ENCODE measurements around the gene SLX4IP. TPM values are rescaled to one million over a fixed set of nuclear protein-coding genes. Genes with fewer than 3 reads are reported as not detected.
A peak's percentile ranks its signal among the peaks of the same experiment; 100 is the strongest.

The SLX4IP gene
- total RNA-seq, 1 donor from 2014 or later: 6.3 TPM

DNA sequence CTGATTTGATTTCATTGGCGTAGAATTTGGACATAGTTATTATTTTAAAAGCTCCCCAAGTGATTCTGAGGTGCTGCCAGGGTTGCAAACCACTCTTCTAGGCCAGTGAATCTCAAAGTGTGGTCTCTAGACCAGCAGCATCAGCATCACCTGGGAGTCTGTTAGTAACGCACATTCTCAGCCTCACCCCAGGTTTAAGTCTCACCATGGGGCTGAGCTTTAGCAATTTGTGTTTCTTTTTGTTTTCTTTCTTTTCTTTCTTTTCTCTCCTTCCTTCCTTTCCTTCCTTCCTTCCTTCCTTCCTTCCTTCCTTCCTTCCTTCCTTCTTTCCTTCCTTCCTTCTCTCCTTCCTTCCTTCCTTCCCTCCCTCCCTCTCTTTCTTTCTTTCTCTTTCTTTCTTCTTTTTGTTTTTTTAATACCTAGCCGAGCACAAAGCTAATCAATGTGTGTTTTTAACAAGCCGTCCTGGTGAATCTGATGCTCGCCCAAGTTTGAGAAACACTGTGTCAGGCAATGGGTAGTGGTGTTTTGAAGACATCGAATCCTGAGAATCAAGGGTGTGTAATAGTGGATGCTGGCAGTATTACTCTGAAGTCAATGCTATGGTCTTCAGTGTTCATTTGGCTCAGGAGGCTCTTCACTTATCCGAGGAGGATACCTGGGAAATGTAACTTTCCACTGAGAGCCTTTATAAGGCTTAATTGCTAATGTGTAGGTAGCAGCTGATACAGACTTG lies 104.9 kb downstream of the SLX4IP start:
- Mint-ChIP-seq H3K36me3 (ENCODE audit: low read depth) (no peaks in the 10 kb centered on the region), H3K4me1 (ENCODE audit: low read depth) (peaks cover 15% of the 10 kb centered on the region), H3K27ac (no peak overlapping the region), H3K27me3 (ENCODE audit: low read depth) (no peaks in the 10 kb centered on the region), H3K4me3 (ENCODE audit: low read depth) (no peak overlapping the region), H3K9me3 (no peaks in the 10 kb centered on the region)
- intact Hi-C loops (cut with micrococcal nuclease): loop anchor here (5.0 kb wide), 1 partner anchor 73 kb away; no protein-coding TSS in a partner anchor
- no peak for DNase-seq (ENCODE audit: low spot score)

DNA sequence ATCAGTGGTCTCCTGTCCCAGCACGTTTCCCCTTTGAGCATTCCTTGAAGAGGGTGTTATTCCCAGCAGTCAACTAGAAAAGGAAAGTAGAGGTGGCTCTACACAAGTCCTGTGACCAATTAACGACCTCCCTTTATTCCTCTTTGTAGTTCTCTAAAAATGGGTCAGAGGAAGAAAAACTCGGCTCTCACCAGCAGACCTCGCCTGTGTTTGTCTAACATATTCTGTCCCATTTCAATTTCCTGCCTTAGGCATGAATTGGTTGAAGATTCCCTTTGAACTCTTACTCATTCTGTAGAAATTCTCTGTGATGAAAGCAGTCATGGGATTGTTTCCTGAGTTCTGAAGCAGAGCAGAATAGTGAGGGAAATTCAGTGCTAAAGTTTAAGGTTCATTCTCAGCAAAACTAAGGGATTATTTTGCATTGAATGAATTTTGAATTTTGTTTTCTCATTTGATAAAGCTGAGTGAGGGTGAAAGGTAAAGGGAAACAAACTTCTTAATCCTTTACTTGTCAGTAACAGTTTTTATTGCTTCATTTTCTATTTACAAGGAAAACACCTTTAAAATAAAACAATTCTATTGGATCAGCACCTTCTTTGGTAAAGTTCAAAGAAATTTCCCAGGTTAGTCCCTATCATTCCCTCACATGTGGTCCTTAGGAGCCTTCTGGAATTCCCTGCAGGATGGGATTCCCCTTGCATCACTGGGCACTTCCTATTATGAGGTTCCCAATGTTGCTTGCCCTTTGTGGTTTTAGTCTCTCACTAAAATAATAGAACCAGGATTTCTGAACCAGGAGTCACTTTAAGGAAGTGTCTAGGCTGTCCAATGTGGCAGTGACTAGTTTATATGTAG lies 105.8 kb downstream of the SLX4IP start:
- Mint-ChIP-seq H3K27me3 (ENCODE audit: low read depth) (no peaks in the 10 kb centered on the region), H3K4me1 (ENCODE audit: low read depth) (peaks cover 18% of the 10 kb centered on the region), H3K4me3 (ENCODE audit: low read depth) (no peak overlapping the region), H3K27ac (no peak overlapping the region), H3K9me3 (no peaks in the 10 kb centered on the region), H3K36me3 (ENCODE audit: low read depth) (no peaks in the 10 kb centered on the region)
- intact Hi-C loops (cut with micrococcal nuclease): no loop called here
- DNase-seq (ENCODE audit: low spot score): no peak

DNA sequence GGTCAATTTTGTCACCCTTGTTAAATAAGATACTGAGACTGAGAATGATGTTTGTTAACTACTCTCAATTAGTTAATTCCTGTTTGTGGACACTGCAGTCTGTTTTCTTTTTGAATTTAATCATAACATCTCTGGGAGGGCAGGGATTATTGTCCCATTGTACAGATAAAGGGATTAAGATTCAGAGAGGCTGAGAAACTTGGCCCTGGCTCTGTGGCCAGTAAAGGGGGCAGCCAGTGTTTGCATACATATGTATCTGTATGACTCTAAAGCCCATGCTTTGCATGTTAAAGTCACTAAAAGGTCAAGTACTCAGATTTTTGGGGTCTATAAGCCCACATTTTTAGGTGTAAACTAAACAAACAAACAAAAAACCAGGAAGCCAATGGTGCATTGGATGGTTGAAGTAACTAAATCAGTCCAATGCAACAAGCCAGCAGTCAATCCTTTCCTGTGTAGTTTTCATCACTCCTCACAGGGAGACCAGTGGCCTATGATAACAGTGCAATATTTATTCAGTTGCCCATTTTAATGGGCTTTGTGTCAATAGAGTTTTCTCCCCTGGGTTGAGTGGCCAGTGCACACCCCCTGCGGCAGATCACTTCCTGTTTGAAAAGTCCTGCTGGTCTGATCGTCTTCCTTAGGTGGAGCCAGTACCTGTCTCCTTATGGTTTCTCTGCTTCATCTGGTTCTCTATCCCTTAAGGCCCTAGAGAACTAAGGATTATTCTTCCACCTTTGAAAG lies 106.7 kb downstream of the SLX4IP start:
- no peak overlapping the region for H3K4me3 Mint-ChIP-seq (ENCODE audit: low read depth)
- no peak overlapping the region for H3K27ac Mint-ChIP-seq
- peaks cover 18% of the 10 kb centered on the region for H3K4me1 Mint-ChIP-seq (ENCODE audit: low read depth)
- H3K27me3 Mint-ChIP-seq (ENCODE audit: low read depth): no peaks in the 10 kb centered on the region
- intact Hi-C loops (cut with micrococcal nuclease): no loop called here
- H3K36me3 Mint-ChIP-seq (ENCODE audit: low read depth): no peaks in the 10 kb centered on the region
- no peaks in the 10 kb centered on the region for H3K9me3 Mint-ChIP-seq
- DNase-seq (ENCODE audit: low spot score): no peak

DNA sequence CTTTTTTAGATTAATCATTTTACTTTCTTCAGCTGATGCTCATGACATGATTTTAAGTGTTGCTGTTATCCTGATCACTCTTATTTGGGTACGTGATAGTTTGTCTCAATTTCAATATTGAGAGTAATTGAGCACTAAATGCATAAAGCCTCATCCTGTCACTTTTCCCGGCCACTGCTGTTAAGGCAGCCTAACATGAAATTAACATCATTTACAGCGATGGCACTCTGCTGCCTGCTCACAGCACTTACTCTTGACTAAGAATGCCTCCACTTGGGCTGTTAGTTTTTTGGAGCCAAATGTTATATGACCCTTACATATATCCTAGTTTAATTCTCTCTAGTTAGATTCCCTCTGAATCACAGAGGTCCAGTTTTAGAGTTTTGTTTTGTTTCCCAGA lies 107.3 kb downstream of the SLX4IP start:
- H3K4me1 Mint-ChIP-seq (ENCODE audit: low read depth): peaks cover 18% of the 10 kb centered on the region
- H3K27ac Mint-ChIP-seq: no peak overlapping the region
- DNase-seq (ENCODE audit: low spot score): no peak
- intact Hi-C loops (cut with micrococcal nuclease): no loop called here
- no peak overlapping the region for H3K4me3 Mint-ChIP-seq (ENCODE audit: low read depth)
- no peaks in the 10 kb centered on the region for H3K36me3 Mint-ChIP-seq (ENCODE audit: low read depth)
- no peaks in the 10 kb centered on the region for H3K27me3 Mint-ChIP-seq (ENCODE audit: low read depth)
- no peaks in the 10 kb centered on the region for H3K9me3 Mint-ChIP-seq

- no peak overlapping the region for H3K4me3 Mint-ChIP-seq (ENCODE audit: low read depth)
- H3K4me1 Mint-ChIP-seq (ENCODE audit: low read depth): peaks cover 18% of the 10 kb centered on the region
- no peak overlapping the region for H3K27ac Mint-ChIP-seq
- H3K36me3 Mint-ChIP-seq (ENCODE audit: low read depth): no peaks in the 10 kb centered on the region
- no peak for DNase-seq (ENCODE audit: low spot score)
- intact Hi-C loops (cut with micrococcal nuclease): no loop called here
- no peaks in the 10 kb centered on the region for H3K27me3 Mint-ChIP-seq (ENCODE audit: low read depth)
- no peaks in the 10 kb centered on the region for H3K9me3 Mint-ChIP-seq
Measured at GRCh38 chr20:10543480-10543879, 108.4 kb downstream of the SLX4IP start.

GRCh38 chr20:10547276-10548114 lies 112.4 kb downstream of the SLX4IP start:
- Mint-ChIP-seq H3K9me3 (no peaks in the 10 kb centered on the region), H3K4me3 (ENCODE audit: low read depth) (no peak overlapping the region), H3K4me1 (ENCODE audit: low read depth) (peaks cover 36% of the 10 kb centered on the region), H3K27ac (no peak overlapping the region), H3K27me3 (ENCODE audit: low read depth) (no peaks in the 10 kb centered on the region), H3K36me3 (ENCODE audit: low read depth) (no peaks in the 10 kb centered on the region)
- DNase-seq (ENCODE audit: low spot score): no peak
- intact Hi-C loops (cut with micrococcal nuclease): no loop called here

- Mint-ChIP-seq H3K4me1 (ENCODE audit: low read depth) (peaks cover 39% of the 10 kb centered on the region), H3K27me3 (ENCODE audit: low read depth) (no peaks in the 10 kb centered on the region), H3K9me3 (no peaks in the 10 kb centered on the region), H3K27ac (no peak overlapping the region), H3K4me3 (ENCODE audit: low read depth) (no peak overlapping the region), H3K36me3 (ENCODE audit: low read depth) (no peaks in the 10 kb centered on the region)
- intact Hi-C loops (cut with micrococcal nuclease): no loop called here
- DNase-seq (ENCODE audit: low spot score): no peak
Measured at GRCh38 chr20:10549511-10549910, 114.4 kb downstream of the SLX4IP start.

- DNase-seq (ENCODE audit: low spot score): no peak
- Mint-ChIP-seq H3K4me1 (ENCODE audit: low read depth) (peaks cover 34% of the 10 kb centered on the region), H3K4me3 (ENCODE audit: low read depth) (no peak overlapping the region), H3K27ac (peak overlapping the region; percentile 29), H3K9me3 (no peaks in the 10 kb centered on the region), H3K36me3 (ENCODE audit: low read depth) (no peaks in the 10 kb centered on the region), H3K27me3 (ENCODE audit: low read depth) (no peaks in the 10 kb centered on the region)
- intact Hi-C loops (cut with micrococcal nuclease): loop anchor here (5.0 kb wide), 5 partner anchors 83 to 992 kb away; no protein-coding TSS in a partner anchor
Measured at GRCh38 chr20:10550204-10551118, 115.4 kb downstream of the SLX4IP start.

DNA sequence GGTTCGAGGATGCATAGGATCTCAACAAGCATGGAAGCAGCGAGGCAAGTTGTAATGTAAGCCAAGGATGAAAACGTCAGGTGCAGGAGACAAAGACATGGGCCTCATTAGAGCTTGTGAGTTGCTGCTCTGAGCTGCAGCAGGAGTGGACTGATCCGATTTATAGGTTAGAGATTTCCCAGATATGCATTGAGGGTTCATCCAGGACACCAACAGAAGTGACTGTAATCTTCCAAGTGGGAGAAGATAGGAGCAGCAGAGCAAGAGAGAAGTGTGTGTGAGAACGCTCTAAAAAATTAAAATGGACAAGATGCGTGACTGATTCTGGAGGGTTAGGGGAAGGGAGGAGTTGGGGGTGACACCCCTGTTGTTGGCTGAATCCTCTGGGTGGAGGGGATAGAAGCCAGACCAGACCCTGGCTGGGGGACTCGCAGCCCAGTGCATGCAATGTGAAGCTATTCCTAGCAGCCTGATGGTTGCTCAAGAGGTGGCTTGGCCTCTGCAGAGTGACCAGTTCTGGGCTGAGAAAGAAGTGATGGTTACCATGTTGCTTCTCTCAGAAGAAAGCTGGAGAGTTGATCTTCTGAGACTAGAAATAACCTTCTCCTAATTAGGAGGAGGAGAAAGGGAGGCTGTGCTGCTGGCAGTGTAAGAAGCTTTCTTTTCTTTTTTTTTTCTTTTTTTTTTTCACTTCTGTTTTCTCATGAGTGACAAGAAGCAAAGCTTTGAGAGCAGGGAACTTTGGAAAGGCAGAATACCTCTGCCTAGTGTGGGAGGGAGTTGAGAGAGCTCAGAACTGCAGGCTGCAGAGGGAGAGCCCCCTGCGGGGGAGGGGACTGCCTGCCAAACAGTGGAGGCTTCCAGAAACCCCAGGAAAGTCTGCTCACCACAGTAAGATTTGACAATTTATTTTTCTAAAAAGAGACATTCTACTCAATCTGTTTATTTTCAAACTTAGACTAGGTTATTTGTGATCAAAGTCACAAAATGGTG lies 116.9 kb downstream of the SLX4IP start:
- Mint-ChIP-seq H3K27ac (no peak overlapping the region), H3K36me3 (ENCODE audit: low read depth) (peaks cover 7% of the 10 kb centered on the region), H3K27me3 (ENCODE audit: low read depth) (peaks cover 4% of the 10 kb centered on the region), H3K4me1 (ENCODE audit: low read depth) (peaks cover 33% of the 10 kb centered on the region), H3K4me3 (ENCODE audit: low read depth) (no peak overlapping the region), H3K9me3 (no peaks in the 10 kb centered on the region)
- no peak for DNase-seq (ENCODE audit: low spot score)
- intact Hi-C loops (cut with micrococcal nuclease): loop anchor here (2.0 to 5.0 kb wide), 6 partner anchors 33 to 990 kb away; no protein-coding TSS in a partner anchor

DNA sequence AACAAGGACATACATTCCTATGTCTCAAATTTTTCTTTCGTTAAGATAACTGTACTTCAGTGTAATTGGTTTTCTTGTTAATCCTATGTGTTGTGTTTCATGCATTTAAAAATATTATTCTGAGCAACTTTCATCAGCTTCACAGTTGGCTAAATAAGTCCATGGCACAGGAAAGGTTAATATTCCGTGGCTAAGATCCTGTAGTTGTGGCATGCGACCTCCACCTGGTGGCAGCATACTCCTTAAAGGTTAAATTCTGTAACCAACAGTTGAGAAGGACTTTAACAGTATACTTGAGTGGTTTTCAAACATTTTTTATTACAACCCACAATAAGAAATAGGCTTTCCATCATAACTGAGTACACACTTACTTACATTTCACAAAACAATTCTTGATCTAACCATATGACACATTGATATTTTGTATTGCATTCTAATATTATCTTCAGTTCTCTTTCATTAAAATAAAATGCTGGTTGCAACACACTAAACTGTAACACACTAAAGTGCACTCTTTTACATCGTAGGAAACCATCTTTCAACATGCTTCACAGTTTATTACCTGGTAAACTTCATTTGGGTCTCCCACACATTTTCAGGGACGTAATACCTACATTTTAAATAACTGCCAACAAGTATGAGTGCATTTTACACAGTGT lies 118.3 kb downstream of the SLX4IP start:
- intact Hi-C loops (cut with micrococcal nuclease): loop anchor here (2.0 to 5.0 kb wide), 6 partner anchors 35 to 989 kb away; no protein-coding TSS in a partner anchor
- Mint-ChIP-seq H3K4me3 (ENCODE audit: low read depth) (no peak overlapping the region), H3K9me3 (no peaks in the 10 kb centered on the region), H3K27ac (no peak overlapping the region), H3K36me3 (ENCODE audit: low read depth) (peaks cover 12% of the 10 kb centered on the region), H3K4me1 (ENCODE audit: low read depth) (peaks cover 43% of the 10 kb centered on the region), H3K27me3 (ENCODE audit: low read depth) (peaks cover 7% of the 10 kb centered on the region)
- DNase-seq (ENCODE audit: low spot score): no peak

Data from activated T-helper 2 cell treated with anti-CD3 and anti-CD28 coated beads, Interferon-gamma antibody, Interleukin-2, Interleukin-4, amounts not matched to agents 10 μg/mL and 5 μg/mL and 100 μg/mL, durations not matched to agents 14 hours and 24 hours and 36 hours (primary cell).